Brain microvascular endothelial cell (primary cell): ENCODE data around the gene DRD1.
"Not testable (repeated sequence)": the region's sequence is repeated elsewhere in the genome, so short reads cannot be mapped to it uniquely, and the experiment has no call there.

Experiments
- DNase-seq: peaks from one replicate; pipeline ENCODE4 v3.0.0-alpha.2; 2020
- H3K27ac ChIP-seq: fragments of 250-450 bp; sonication (Bioruptor Pico); 2 replicates; pipeline ENCODE4 v1.5.1; 2020; ENCODE audit warnings: mild to moderate bottlenecking, moderate library complexity
- H3K27me3 ChIP-seq: fragments of 250-450 bp; sonication (Bioruptor Pico); replicated peaks from 2 replicates; pipeline ENCODE4 v1.5.1; 2020; ENCODE audit warnings: mild to moderate bottlenecking
- H3K36me3 ChIP-seq: fragments of 250-450 bp; sonication (Bioruptor Pico); replicated peaks from 2 replicates; pipeline ENCODE4 v1.5.1; 2020; ENCODE audit warnings: mild to moderate bottlenecking
- H3K4me3 ChIP-seq: 2 replicates; pipeline ENCODE4 v1.5.1; 2011; ENCODE audit warnings: low read depth, mild to moderate bottlenecking, control low read depth, low read length, moderate library complexity
- in situ Hi-C: cut with HindIII; loops from 2 replicates; pipeline ENCODE4 v1.10.0; 2017; ENCODE audit warnings: low sequenced_read_pairs, low pct_ligation_motif_present
- TF ChIP-seq, protein P1 (sequence below): IDR thresholded peaks from 2 replicates; pipeline ENCODE4 v1.5.1; 2011; ENCODE audit warnings: low read depth, mild to moderate bottlenecking, moderate library complexity, low read length, control low read depth, inconsistent platforms; ENCODE audit errors: missing control alignments

The DRD1 gene

DNA sequence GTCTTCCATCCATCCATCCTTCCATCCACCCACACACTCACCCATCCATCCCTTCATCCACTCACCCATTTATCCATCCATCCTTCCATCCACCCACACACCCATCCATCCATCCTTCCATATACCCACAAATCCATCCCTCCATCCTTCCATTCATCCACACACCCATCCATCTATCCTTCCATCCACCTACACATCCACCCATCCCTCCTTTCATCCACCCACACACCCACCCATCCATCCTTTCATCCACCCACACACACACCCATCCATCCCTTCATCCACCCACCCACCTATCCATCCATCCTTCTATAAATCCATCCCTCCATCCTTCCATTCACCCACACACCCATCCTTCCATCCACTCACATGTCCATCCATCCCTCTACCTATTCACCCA, 23.6 kb downstream of the DRD1 start:
- Histone ChIP-seq H3K36me3 (no peaks in the 10 kb centered on the region), H3K27ac (no peak overlapping the region), H3K27me3 (no peaks in the 10 kb centered on the region), H3K4me3 (no peak overlapping the region)
- TF ChIP-seq, protein P1, sequence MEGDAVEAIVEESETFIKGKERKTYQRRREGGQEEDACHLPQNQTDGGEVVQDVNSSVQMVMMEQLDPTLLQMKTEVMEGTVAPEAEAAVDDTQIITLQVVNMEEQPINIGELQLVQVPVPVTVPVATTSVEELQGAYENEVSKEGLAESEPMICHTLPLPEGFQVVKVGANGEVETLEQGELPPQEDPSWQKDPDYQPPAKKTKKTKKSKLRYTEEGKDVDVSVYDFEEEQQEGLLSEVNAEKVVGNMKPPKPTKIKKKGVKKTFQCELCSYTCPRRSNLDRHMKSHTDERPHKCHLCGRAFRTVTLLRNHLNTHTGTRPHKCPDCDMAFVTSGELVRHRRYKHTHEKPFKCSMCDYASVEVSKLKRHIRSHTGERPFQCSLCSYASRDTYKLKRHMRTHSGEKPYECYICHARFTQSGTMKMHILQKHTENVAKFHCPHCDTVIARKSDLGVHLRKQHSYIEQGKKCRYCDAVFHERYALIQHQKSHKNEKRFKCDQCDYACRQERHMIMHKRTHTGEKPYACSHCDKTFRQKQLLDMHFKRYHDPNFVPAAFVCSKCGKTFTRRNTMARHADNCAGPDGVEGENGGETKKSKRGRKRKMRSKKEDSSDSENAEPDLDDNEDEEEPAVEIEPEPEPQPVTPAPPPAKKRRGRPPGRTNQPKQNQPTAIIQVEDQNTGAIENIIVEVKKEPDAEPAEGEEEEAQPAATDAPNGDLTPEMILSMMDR, result no peak
- DNase-seq, result no peak
- in situ Hi-C loops, result no loop called here

DNA sequence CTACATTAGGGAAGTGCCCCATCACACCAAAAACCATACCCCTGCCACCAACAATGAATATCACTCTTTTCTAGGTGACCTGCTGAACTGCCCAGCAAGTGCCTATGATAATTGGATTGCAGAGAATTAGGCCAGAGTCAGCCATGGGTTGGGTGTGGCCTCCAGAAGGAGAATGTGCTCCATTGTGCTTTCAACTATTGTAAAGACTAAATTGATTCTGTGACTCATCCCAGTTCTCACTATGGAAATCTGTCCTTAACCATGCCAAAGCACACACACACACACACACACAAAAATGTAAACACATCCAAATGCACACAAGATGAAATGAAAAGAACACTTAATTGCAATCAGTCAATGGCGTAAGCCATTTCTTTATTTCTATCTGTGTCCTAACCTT, 25.7 kb downstream of the DRD1 start:
- no peak for DNase-seq
- no peaks in the 10 kb centered on the region for H3K36me3 ChIP-seq
- TF ChIP-seq, protein P1, result no peak
- no peak overlapping the region for H3K4me3 ChIP-seq
- in situ Hi-C loops, result no loop called here
- no peak overlapping the region for H3K27ac ChIP-seq
- no peaks in the 10 kb centered on the region for H3K27me3 ChIP-seq

DNA sequence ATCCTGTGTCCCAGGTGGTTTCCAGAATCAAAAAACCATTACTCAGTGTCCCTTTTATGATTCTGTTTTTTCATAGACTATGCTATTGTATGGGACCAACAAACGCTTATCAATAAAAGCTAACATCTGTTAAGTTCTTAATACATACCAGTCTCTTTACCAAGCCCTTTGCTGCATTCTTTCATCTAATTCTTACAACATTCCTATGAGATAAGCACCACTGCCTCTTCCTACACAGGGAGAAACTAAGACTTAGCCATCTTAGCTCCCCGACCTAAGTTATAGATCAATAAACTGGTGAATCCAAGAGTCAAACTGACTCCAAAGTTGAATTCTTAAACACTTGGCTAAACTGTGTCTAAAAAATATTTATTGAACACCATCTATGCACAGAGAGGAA, 26.6 kb downstream of the DRD1 start:
- no peaks in the 10 kb centered on the region for H3K36me3 ChIP-seq
- in situ Hi-C loops, result no loop called here
- H3K27me3 ChIP-seq, result no peaks in the 10 kb centered on the region
- DNase-seq, result no peak
- TF ChIP-seq, protein P1, result no peak
- H3K4me3 ChIP-seq, result no peak overlapping the region
- no peak overlapping the region for H3K27ac ChIP-seq

DNA sequence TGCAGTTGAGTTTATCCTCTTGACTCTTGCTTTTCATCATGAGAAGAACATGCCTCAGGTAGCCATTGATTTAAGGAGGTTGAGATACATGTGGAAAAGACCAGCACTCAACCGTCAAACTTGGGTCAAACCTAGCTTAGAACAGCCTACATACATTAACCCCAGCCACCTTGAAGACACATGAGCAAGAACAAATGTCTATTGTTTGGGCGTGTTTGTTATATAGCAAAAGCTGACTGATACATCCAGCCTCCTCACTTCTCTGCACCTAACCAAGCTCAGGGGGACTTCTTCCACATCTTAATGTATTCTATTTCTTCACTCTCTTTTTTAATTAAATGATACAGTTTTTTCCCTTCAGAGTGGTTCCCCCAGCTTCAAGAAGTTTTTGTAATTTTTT, 28.7 kb downstream of the DRD1 start:
- in situ Hi-C loops, result no loop called here
- no peak overlapping the region for H3K27ac ChIP-seq
- no peaks in the 10 kb centered on the region for H3K27me3 ChIP-seq
- H3K4me3 ChIP-seq, result no peak overlapping the region
- DNase-seq, result no peak
- TF ChIP-seq, protein P1, result no peak
- H3K36me3 ChIP-seq, result no peaks in the 10 kb centered on the region

DNA sequence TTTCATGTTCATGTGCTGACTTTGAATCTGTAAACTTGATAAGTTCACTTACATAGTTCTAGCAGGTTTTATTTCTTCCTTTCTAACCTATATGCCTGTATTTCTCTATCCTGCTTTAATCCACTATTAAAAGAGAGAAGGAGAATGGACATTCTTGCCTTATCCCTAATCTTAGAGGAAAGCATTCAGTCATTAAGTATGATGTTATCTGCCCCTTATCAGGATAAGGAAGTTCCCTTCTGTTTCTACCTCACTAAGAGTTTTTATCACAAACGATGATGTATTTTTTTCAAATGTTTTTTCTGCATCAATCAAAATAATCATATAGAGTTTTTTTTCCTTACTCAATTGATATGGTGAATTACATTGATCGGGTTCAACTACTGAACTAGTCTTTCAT, 33.1 kb downstream of the DRD1 start:
- in situ Hi-C loops, result no loop called here
- Histone ChIP-seq H3K27ac (no peak overlapping the region), H3K27me3 (no peaks in the 10 kb centered on the region), H3K36me3 (no peaks in the 10 kb centered on the region), H3K4me3 (no peak overlapping the region)
- DNase-seq, result no peak
- TF ChIP-seq, protein P1, result no peak

DNA sequence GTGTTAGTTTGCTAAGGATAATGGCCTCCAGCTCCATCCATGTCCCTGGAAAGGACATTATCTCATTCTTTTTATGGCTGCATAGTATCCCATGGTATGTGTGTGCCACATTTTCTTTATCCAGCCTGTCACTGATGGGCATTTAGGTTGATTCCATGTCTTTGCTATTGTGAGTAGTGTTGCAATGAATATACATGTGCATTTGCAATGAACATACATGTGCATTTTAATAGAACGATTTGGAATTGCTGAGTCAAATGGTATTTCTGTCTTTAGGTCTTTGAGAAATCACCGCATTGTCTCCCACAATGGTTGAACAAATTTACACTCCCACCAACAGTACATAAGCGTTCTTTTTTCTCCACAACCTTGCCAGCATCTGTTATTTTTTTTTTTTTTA, 37.7 kb downstream of the DRD1 start:
- Histone ChIP-seq H3K27ac (no peak overlapping the region), H3K36me3 (no peaks in the 10 kb centered on the region), H3K27me3 (no peaks in the 10 kb centered on the region), H3K4me3 (no peak overlapping the region)
- TF ChIP-seq, protein P1, result no peak
- no peak for DNase-seq
- in situ Hi-C loops, result no loop called here

DNA sequence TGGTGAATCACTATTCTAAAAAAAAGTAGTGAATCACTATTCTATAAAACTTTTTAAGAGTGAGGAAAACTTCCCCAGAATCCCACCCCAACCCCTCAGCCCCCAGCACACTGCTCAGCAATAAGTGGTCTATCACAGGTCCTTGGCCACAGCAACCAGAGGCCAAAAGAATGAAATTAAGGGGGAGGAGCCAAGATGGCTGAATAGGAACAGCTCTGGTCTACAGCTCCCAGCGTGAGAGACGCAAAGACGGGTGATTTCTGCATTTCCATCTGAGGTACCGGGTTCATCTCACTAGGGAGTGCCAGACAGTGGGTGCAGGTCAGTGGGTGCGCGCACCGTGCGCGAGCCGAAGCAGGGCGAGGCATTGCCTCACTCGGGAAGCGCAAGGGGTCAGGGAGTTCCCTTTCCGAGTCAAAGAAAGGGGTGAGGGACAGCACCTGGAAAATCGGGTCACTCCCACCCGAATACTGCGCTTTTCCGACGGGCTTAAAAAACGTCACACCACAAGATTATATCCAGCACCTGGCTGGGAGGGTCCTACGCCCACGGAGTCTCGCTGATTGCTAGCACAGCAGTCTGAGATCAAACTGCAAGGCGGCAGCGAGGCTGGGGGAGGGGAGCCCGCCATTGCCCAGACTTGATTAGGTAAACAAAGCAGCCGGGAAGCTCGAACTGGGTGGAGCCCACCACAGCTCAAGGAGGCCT, 46.2 kb downstream of the DRD1 start:
- H3K27me3 ChIP-seq, H3K4me3 ChIP-seq, DNase-seq, H3K27ac ChIP-seq, H3K36me3 ChIP-seq, in situ Hi-C loops: not testable (repeated sequence)

DNA sequence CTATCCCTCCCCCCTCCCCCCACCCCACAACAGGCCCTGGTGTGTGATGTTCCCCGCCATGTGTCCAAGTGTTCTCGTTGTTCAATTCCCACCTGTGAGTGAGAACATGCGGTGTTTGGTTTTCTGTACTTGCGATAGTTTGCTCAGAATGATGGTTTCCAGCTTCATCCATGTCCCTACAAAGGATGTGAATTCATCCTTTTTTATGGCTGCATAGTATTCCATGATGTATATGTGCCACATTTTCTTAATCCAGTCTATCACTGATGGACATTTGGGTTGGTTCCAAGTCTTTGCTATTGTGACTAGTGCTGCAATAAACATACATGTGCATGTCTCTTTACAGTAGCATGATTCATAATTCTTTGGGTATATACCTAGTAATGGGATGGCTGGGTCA, 48.6 kb downstream of the DRD1 start:
- not testable (repeated sequence) for DNase-seq

More for the DNA sequence above, 48.6 kb downstream of the DRD1 start:
- H3K4me3 ChIP-seq, H3K36me3 ChIP-seq, H3K27me3 ChIP-seq, H3K27ac ChIP-seq, in situ Hi-C loops: not testable (repeated sequence)
